Measurements from ENCODE around the gene EHD4.

DNA sequence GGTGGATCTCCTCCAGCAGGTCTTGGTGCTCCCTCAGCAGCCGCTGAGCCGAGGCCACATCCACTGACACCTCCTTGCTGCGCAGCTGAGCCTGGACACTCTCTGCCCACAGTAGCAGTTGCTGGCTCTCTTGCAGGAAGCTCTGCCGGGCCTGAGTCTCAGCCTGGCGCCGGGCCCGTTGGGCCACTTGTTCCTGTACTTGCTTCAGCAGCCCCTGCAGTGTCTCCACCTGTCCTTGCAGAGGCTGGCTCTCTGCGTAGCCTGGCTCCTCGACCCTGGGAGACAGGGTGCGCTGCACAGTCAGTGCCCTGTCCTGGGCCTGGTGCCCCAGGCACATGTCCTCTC lies 94.0 kb downstream of the EHD4 start:
- TF ChIP-seq, protein P1, sequence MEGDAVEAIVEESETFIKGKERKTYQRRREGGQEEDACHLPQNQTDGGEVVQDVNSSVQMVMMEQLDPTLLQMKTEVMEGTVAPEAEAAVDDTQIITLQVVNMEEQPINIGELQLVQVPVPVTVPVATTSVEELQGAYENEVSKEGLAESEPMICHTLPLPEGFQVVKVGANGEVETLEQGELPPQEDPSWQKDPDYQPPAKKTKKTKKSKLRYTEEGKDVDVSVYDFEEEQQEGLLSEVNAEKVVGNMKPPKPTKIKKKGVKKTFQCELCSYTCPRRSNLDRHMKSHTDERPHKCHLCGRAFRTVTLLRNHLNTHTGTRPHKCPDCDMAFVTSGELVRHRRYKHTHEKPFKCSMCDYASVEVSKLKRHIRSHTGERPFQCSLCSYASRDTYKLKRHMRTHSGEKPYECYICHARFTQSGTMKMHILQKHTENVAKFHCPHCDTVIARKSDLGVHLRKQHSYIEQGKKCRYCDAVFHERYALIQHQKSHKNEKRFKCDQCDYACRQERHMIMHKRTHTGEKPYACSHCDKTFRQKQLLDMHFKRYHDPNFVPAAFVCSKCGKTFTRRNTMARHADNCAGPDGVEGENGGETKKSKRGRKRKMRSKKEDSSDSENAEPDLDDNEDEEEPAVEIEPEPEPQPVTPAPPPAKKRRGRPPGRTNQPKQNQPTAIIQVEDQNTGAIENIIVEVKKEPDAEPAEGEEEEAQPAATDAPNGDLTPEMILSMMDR (IDR thresholded peaks at IDR 0.05; ENCODE audit: borderline replicate concordance, extremely low read depth, low read length, poor library complexity, severe bottlenecking), result no peak
- no peak for TF ChIP-seq EZH2 (IDR thresholded peaks at IDR 0.05; ENCODE audit: borderline replicate concordance, low read depth, low read length, severe bottlenecking)

All from DND-41 (cell line).